HG02610 (cell line): ENCODE data around the gene PTPN20.
"Not testable (repeated sequence)": the region's sequence is repeated elsewhere in the genome, so short reads cannot be mapped to it uniquely, and the experiment has no call there.

Source experiments
- ATAC-seq: cut with Tn5 transposase; IDR thresholded peaks from one replicate; pipeline ENCODE4 v1.9.1; 2021; ENCODE audit warnings: mild to moderate bottlenecking, moderate library complexity; ENCODE audit not compliant: unreplicated experiment

Gene PTPN20, protein sequence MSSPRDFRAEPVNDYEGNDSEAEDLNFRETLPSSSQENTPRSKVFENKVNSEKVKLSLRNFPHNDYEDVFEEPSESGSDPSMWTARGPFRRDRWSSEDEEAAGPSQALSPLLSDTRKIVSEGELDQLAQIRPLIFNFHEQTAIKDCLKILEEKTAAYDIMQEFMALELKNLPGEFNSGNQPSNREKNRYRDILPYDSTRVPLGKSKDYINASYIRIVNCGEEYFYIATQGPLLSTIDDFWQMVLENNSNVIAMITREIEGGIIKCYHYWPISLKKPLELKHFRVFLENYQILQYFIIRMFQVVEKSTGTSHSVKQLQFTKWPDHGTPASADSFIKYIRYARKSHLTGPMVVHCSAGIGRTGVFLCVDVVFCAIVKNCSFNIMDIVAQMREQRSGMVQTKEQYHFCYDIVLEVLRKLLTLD

DNA sequence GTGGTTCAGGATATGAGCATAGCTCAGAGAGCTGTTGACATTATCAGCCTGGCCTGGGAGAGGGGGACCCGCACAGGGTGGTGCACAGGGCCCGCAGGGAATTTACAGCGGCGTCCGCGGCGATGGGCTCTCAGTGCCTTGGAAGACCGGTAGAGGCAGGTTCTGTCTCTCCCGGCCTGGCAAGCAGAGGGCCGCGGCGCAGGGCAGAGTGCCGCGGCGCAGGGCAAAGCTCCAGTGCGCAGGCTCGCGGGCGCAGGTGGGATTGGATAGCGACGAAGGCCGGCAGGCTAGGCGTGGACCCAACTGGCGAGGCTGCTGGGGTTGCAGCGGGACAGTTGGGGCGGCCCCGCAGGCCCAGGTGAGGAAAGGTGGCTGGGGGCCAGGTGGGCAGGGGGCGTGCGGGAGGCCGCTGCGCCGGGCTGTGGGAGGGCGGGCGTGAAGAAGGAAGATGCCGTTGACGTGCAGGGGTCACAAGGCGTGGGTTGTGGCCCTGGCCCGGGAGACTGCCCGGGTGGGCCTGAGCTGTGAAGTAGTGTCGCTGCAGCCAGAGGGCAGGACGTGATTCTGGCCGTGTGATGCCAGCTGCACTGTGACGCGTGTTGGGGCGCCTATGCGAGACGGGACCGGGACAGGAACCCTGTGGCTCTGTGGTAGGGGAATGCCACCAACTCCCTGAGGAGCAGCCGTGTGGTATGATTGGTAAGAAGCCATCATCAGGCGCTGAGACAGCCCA, at the start of gene PTPN20:
Gene PTPN20 (plus strand): TSS at position 285 of the 733 bp plus-strand sequence. CDS start 21,072 bp downstream, outside the sequence.
- ATAC-seq: not testable (repeated sequence)

DNA sequence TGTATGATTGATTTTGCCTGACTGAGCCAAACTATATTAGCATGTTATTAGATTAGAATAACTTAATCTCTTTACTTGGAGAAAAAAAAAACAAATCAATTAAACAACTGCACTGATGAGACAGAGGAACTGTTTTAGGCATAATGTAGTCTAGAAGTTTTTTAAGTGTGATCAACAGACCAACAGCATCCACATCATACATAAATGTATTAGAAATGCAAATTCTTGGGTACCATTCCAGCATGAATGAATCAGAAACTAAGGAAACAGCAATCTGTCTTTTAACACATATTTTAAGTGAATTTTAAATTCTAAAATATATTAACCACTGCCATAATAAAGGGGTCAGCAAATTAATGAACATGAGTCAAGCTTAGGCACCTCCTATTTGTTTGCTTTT, 41.5 kb upstream of the PTPN20 start:
- not testable (repeated sequence) for ATAC-seq

DNA sequence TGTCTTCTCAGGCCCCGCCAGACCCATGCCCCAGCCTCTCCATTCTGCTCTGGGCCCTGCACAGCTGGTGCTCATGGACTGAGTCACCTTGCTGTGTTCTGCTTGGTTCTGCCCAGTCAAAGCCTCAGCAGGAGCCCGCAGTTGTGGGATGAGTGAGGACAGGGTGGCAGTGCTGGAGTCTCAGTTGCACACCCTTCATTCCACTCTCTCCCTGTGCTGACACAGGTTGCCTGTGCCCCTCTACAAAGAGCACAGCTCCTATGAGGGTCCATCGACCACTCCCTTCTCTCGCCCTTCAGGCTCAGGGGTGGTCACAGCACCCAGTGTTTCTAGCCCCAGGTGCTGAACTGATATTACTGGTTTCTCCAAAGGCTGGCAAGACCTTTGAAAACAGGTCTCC, 39.6 kb upstream of the PTPN20 start:
- ATAC-seq: not testable (repeated sequence)

DNA sequence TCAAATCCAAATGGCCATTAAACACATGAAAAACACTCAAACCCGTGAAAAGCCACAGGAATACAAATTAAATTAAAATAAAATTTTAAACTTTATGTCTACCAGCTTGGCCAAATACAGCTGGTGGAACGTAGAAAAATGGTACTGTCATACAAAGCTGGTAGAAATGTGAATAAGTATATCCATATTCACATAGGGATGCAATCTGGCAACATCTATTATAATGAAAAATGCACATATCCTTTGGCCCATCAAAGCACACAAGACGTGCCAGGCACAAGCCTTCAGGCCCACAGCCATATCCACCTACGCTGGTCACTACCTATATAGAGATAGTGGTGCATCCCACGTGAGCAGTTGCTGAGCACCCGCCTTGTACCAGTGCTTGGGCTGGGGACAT, 35.9 kb upstream of the PTPN20 start:
- ATAC-seq: not testable (repeated sequence)

DNA sequence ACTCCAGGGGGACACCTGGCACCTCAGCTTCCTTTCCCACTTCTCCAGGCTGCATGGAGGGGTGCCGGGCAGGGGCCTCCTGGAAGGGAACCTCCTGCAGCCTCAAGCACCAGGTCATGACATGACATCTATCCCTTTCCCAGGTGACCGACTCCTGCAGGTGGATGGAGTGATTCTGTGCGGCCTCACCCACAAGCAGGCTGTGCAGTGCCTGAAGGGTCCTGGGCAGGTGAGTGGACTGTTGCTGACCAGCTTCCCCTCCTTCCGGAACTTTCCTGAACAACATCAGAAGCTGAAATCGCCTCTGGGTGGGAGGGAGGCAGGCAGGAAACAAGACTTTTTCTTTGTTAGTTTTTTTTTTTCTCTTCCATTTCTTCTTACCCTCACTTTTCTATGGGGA, 34.5 kb upstream of the PTPN20 start:
- not testable (repeated sequence) for ATAC-seq

DNA sequence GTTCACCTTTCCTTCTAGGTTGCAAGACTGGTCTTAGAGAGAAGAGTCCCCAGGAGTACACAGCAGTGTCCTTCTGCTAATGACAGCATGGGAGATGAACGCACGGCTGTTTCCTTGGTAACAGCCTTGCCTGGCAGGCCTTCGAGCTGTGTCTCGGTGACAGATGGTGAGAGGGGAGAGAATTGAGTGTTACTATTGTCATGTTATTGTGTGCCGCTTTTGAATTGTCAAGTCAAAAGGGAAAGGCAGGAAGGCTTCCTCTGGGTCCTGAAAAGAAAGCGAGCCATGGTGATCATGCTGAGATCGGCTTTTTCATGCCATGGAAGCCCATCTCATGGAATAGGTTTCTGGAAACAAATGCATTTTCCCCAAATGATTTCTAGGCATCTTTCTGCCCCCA, 32.5 kb upstream of the PTPN20 start:
- ATAC-seq: not testable (repeated sequence)

DNA sequence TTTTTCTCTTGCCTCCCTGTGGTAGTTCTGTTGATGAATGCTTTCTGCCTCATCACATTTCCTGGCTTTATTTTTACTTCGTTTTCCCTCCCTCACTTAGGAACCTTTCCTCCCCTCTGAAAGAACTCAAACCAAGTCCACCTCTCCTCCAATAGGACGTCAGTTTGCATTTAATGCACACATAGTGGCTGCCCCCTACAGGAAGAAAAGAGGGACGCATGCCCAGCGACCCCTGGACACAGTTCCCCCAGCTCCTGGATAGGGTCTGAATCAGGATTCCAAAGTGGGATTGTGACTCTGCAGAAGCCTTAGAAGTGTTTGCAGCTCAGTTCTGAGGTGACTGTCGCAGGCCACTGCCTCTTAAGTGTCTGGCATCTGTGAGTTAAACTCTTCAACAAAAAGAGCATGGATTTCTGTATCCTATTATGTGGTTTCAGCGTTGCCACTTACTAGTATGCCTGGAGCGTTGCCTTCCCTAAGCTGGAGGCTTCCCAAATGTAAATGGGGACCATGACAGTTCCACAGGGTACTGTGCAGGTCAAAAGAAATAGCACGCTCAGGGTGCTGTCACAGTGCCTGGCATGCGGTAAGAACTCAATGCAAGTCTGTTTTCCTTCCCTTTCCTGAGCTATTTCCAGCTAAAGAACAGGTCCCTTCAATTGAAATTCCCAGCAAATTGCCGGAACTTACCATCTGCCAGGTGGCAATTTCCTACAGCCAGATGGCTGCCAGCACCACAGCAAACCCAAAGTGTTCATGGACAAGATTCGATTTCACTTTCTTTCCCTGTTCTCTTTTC, 20.2 kb upstream of the PTPN20 start:
- not testable (repeated sequence) for ATAC-seq

DNA sequence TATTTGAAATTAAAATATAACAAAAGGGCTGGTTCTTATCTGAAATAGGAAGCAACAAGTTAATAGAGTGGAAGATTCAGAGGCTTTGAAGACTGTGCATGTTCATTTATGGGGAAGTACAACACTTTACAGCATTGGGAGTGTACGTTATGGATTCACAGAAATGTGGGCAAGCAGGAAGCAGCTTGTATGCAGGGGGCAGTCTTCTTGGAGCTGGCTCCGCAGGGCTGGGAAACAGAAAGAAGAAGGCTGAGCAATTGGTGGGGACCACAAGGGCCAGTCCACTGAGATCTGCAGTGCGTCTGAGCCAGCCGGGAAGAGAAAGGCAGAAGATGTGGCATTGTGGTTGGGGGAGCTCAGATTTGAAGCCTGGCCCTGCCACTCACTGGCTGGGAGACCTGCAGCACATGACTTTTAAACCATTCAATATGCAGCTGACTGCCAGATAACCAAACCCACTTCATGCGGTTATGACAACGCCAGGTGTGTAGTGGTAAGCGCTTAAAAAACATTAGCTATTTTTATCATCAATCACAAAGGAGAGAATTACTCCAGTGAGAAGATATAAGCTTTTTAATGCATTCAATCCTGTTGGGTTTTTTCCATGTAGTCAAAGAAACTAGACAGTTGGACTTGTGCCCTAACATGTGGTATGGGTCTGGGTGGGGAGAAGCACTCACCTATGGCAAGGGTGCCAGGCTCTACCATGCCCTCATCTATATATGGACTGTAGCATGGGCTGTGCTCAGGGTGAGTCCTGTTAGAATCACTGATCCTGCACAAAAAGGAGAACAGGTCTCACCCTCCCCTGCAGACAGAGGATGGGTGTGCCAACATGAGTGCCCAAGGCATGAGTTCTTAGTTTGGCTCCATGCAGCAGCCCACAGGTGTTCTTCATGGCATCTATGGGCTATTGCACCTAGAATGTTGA, 14.2 kb upstream of the PTPN20 start:
- ATAC-seq: not testable (repeated sequence)

DNA sequence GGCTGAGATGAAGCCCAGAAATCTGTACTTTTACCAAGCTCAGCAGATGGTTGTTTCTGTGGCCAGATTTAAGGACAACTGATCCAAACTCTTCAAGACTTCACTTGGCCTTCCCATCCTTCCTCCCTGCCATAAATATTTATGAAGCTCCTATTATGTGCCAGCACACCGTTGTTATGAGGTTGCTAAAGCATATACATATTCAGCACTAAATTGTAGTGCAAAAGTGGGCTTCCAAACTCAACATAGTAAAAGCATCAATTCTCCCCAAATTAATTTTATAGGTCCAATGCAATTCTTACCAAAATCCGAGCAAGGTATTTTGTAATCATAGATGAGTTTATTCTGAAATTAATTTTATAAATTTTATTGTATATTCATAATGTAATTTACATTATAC, 10.0 kb upstream of the PTPN20 start:
- not testable (repeated sequence) for ATAC-seq

DNA sequence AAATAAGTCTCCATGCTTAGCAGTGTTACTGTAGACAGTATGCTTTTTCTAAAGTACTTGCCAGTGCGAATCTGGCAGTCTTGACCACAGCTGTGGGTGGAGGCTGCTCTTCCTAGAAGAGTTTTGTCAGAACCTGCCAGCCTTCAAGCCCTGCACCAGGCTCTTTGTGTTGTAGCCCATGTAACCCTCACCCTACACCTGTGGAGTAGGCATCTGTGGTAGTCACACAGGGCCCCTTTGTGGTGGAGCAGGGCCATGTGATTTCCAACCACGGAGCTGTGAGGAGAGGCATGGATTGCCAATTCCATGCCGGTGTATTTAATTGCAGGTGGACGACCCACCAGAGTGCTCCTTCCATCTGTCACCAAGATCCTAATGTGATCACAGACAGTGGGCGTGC, 7.4 kb upstream of the PTPN20 start:
- not testable (repeated sequence) for ATAC-seq

DNA sequence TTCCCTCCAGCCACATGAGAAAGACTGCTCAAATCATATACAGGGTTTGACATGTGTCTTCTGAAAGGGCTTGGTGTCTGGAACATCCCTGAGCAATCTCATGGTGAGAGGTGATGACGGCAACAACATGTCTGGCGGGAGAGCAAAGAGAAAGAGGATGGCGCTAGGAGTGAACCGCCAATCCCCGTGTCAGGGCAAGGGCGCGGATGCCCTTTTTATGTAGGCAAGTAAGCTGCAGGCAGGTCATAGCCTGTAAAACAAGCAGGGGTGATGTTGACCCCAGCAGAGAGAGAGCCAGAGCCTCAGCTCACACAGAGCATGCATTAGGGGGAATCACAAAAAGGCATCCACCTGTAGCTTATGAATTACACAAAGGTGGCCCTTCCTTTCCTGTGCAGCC, 4.9 kb upstream of the PTPN20 start:
- not testable (repeated sequence) for ATAC-seq

DNA sequence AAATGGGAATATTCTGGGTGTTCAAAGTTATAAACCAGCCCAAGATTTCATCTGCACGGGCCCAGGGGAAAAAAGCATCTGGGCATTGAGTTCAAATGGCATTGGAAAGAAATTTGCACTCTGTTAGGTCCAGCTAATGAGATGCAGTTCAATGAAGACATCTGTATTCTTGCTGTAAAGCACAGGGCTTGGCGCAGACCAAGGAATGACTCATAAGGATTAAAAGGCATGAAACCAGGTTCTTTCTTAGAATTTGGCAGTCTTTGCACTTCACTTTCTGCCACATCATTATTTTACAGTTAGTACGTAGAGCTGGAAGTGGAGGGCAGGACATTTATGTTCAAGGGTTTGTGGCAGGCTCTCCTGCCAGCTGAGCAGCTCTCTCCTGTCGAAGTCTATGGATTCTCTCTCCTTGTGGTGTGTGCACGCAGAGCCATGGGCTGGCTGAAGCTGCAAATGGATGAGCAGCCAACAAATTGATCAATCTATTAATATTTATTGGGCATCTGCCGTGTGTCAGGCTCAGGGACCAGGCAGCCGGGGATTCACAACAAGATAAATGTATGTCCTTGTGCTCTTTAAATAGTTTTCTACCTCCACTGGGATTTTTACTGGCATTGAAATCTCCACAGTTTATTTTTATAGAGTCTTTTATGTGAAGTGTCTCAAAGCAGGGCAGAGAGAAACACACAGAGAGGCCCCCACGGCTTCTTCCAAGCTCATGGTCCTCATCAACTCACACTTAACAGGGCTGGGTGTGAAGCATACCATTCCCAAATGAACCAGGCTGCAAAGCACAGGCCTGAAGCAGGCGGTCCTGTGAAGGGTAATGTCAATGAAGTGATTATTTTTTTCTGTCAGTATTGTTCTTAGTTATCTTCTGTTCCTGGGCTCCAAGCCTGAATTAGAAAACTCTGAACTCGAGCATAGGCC, 3.8 kb upstream of the PTPN20 start:
- not testable (repeated sequence) for ATAC-seq

DNA sequence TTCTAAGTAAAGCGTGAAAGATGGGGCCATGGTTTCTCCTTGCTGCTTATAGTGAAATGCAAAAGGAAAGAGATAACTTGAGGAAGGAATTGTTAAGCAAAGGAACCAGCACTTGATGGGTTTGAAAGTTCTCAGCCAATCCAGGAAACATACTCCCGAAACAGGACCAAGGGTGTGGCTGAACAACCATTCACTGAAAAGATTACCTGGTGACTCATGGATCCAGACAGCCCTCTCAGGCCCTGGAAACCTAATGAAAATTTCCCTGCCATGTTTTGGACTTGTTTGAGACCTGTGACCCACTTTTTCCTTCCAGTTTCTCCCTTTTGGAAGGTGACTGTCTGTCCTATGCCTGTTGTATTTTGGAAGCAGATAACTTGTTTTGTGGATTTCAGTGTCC, 11.3 kb downstream of the PTPN20 start:
- not testable (repeated sequence) for ATAC-seq

DNA sequence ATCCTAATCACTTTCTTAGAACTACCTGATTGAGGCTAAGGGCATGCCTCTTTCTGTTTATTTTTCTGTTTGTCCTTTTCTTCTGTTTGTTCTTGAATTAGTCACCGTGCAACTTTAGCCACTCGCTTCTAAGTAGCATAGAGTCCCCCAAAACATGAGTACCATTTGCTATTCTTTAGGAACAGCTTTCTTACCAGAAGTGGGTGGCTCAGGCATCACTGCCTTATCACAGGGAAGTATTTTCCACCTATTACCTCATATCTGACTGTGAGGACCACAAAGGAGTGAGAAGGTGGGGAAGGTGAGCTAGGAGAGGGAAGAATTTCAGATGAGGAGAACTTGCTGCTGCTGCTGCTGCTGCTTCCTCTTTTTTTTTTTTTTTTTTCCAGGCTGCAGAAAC, 13.9 kb downstream of the PTPN20 start:
- ATAC-seq: not testable (repeated sequence)

DNA sequence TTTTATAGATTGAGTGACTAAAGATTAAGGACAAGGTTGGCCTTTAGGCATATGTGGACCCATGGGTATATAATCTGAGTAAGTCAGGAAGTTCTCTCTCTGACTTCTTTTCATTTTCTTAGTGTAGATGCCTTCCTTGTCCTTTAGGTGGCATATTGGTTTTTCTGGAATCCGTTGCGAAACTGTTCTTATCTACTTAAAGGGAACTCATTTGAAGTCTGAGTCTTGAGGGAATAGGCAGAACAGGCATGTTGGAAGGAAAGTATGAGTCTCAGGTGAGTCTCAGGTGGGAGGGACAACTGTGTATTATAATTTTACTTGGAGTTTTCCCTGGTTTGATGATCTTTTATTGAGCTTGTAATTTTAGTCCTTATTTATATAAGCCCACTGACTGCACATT, 14.6 kb downstream of the PTPN20 start:
- not testable (repeated sequence) for ATAC-seq

DNA sequence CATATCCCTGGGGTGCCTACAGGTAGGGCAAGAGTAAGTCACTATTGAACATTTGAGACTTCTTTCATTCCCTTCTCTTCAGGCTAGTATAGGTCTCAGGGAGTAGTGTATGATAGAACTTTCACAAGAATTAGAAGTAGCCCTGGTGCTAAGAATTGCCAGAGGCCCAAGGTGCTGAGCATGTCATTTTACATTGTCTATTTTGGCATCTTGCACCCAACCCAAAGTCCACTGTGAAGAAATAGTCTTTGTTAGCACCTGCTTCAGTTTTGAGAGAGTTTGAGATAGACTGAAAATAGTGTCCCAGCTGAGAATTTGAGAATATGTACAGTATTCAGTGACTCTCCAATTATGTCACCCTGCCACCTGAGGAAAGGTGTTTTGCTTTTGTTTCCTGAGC, 17.6 kb downstream of the PTPN20 start:
- ATAC-seq: not testable (repeated sequence)

DNA sequence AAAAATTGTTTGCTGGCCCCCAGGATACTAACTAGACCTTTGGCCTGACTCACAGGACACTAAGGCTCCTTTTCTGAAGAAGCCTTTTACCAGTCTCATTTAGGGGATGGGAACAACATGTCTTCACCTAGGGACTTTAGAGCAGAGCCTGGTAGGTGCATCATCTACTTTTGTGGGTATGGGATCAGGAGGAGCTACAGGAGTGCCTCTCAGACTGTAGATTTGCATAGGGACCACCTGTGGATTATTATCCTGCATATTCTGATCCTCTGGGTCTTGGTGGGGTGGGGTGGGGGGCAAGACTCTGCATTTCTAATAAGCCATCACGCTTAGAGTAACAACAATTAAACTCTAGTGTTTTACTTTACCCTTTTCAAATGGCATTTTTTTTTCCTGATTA, 21.2 kb downstream of the PTPN20 start:
- ATAC-seq: not testable (repeated sequence)

DNA sequence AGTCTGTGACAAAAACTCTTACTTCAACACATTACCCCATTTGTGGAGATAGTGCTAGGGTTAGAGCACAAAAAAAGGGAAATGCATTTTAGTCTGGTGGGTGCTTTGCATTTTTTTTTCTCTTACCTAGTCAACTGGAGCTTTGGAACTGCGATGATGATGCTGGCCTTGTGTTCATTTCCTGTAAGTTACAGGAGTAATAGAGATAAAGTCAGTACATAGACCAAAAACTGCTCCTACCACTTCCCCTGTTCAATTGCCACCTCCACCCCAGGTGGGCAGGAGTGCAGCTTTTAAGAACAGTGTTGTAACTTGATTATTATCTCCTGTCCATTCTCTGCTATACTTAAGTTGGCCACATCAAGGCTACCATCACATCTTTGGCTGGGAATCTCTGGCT, 29.9 kb downstream of the PTPN20 start:
- not testable (repeated sequence) for ATAC-seq
